ENCODE results near the gene LILRB5. TPM values are rescaled to one million over a fixed set of nuclear protein-coding genes. Genes with fewer than 3 reads are reported as not detected.
"Not testable (repeated sequence)": the region's sequence is repeated elsewhere in the genome, so short reads cannot be mapped to it uniquely, and the experiment has no call there.

LILRB5 gene
- total RNA-seq, 1 donor from 2014 or later: 38.2 TPM

- H3K4me1 ChIP-seq: no peaks in the 10 kb centered on the region
- no peaks in the 10 kb centered on the region for H3K27me3 ChIP-seq
- H3K27ac ChIP-seq: peak overlapping the region in 1 of 2 donors; percentile 1
- no peak for TF ChIP-seq CTCF (IDR thresholded peaks at IDR 0.05)
- intact Hi-C loops (cut with DNase I): no loop called here
- H3K4me3 ChIP-seq: no peak overlapping the region
- DNase-seq (ENCODE audit: low spot score in 2 of 2): no peak
- no peaks in the 10 kb centered on the region for H3K9me3 ChIP-seq
- no peaks in the 10 kb centered on the region for H3K36me3 ChIP-seq
Measured at GRCh38 chr19:54247106-54247930, 9.8 kb downstream of the LILRB5 start.

- intact Hi-C loops (cut with DNase I): no loop called here
- Histone ChIP-seq H3K36me3 (no peaks in the 10 kb centered on the region), H3K4me3 (no peak overlapping the region), H3K27me3 (no peaks in the 10 kb centered on the region), H3K27ac (no peak overlapping the region), H3K4me1 (no peaks in the 10 kb centered on the region), H3K9me3 (no peaks in the 10 kb centered on the region)
- DNase-seq (ENCODE audit: low spot score in 2 of 2): no peak
- TF ChIP-seq CTCF (IDR thresholded peaks at IDR 0.05): no peak
Measured at GRCh38 chr19:54245936-54246335, 11.1 kb downstream of the LILRB5 start.

- H3K27ac ChIP-seq; H3K4me1 ChIP-seq; intact Hi-C loops (cut with DNase I); H3K4me3 ChIP-seq; DNase-seq (ENCODE audit: low spot score in 2 of 2); H3K9me3 ChIP-seq; H3K27me3 ChIP-seq; H3K36me3 ChIP-seq: not testable (repeated sequence)
Measured at GRCh38 chr19:54243809-54244208, 13.3 kb downstream of the LILRB5 start.

- intact Hi-C loops (cut with DNase I); H3K9me3 ChIP-seq; H3K4me1 ChIP-seq; DNase-seq (ENCODE audit: low spot score in 2 of 2); H3K36me3 ChIP-seq; H3K27ac ChIP-seq; H3K27me3 ChIP-seq; H3K4me3 ChIP-seq: not testable (repeated sequence)
Measured at GRCh38 chr19:54242646-54243045, 14.4 kb downstream of the LILRB5 start, which contains the start of gene LILRA6. TSS of gene LILRA6 (minus strand) at chr19:54242790.

- DNase-seq (ENCODE audit: low spot score in 2 of 2); H3K9me3 ChIP-seq; H3K4me1 ChIP-seq; H3K27me3 ChIP-seq; intact Hi-C loops (cut with DNase I); H3K4me3 ChIP-seq; H3K27ac ChIP-seq; H3K36me3 ChIP-seq: not testable (repeated sequence)
Measured at GRCh38 chr19:54242234-54242633, 14.8 kb downstream of the LILRB5 start.

- not testable (repeated sequence) for H3K4me3 ChIP-seq
Measured at GRCh38 chr19:54240372-54241336, 16.4 kb downstream of the LILRB5 start.

GRCh38 chr19:54239491-54240371 lies 17.3 kb downstream of the LILRB5 start:
- H3K4me3 ChIP-seq; H3K9me3 ChIP-seq; H3K4me1 ChIP-seq; DNase-seq (ENCODE audit: low spot score in 2 of 2); H3K36me3 ChIP-seq; intact Hi-C loops (cut with DNase I); H3K27me3 ChIP-seq; H3K27ac ChIP-seq: not testable (repeated sequence)

More at GRCh38 chr19:54240372-54241336, 16.4 kb downstream of the LILRB5 start:
- H3K36me3 ChIP-seq; H3K27ac ChIP-seq; intact Hi-C loops (cut with DNase I); H3K27me3 ChIP-seq; H3K9me3 ChIP-seq; DNase-seq (ENCODE audit: low spot score in 2 of 2); H3K4me1 ChIP-seq: not testable (repeated sequence)
